ENCODE measurements around the gene TRAF3.

TRAF3 gene

DNA sequence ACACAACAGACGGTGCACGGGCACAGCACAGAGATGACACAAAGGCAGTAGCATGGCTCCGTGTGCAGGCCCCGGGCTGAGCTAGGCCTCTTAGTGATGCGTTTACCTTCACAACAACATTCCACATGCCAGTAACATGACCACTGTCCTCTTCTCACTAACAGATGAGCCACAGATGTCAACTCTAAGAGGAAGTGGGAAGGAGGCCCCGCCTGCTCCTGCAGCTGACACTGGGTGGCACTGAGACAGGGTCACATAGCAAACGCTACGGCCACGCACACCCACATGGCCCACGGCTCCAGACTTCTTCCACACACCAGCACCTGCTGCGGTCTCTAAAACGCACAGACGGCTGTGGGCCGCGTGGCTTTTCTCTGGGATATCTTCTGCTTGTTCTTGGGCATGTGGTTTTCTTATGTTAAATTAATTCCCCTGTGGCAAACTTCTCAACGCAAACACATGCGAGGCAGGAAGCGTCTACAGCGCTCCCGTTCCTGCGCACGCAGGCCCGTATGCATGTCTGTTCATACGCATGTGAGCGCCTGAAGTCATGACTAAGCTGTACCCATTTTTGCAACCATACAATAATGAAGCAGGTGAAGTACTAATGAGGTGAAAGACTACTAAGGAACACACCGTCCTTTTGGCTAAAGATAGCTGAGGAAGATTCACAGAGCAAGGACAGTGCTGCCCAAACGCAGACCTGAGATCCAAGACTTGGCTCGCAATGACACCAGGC lies 172.0 kb downstream of the TRAF3 start:
- no peak for DNase-seq (ENCODE audit: extremely low read depth in 1 of 2, low read depth in 1 of 2)

DNA sequence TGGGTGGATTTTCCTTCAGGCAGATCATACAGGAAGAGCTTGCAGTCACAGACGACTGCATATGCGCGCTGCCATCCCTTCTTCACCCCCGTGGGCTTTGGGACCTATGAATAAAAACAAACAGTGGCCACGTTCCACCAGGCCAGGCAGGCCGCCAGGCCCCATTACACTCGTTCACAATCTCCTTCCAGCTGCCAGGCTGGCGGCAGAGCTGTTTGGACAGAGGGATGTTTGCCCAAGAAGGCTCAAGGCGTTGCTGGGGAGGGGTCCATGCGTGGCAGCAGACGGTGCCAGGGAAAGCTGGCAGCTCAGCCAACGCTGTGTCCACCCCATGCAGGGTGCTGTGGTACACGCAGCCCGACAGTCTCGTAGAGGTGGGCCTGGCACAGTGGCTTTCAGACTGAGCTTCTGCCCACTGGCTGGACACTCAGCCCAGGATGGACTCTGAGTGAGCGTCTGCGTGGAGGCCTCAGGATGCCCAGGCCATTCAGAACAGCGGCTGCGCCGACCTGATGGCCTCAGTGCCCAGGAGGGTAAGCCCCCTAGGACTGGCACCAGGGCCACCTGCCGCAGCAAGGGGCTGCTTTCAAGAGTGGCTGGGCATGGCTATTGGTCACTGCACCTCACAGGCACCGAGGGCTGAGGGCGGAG lies 172.7 kb downstream of the TRAF3 start:
- no peak for DNase-seq (ENCODE audit: extremely low read depth in 1 of 2, low read depth in 1 of 2)

DNA sequence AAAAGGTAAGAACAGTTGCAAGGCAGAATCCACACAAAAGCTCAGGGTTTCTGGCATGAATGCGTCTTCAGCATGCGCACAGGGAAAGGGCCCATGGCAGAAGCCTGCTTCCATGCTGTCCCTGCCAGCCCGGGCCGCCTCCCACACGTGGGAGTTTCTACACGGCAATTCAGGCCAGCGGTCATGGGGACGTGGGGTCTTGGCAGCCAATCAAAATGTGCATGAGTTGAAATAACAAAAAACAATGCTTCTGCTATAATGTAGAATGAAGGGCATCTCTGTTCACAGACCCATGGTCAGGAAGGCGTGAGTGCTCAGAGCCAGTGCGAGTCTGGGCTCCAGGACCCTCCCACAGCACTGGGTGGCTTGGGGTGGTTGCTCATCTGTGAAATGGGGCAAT lies 173.8 kb downstream of the TRAF3 start:
- DNase-seq (ENCODE audit: extremely low read depth in 1 of 2, low read depth in 1 of 2): no peak

DNA sequence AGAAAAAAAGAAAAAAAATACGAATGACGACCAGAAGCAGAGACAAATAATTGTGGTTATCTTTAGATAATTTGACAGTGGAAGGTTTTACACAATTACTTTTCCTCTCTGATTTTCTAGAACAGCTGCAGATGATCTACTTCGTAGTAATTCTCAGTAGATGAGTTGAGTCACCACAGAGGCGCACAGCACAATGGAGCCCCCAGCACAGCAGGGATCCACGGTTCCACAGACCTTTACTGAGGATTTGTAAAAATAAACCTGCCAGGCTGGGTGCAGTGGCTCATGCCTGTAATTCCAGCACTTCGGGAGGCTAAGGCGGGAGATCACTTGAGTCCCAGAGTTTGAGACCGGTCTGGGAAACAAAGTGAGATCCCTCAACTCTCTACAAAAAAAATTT lies 174.6 kb downstream of the TRAF3 start:
- no peak for DNase-seq (ENCODE audit: extremely low read depth in 1 of 2, low read depth in 1 of 2)

DNA sequence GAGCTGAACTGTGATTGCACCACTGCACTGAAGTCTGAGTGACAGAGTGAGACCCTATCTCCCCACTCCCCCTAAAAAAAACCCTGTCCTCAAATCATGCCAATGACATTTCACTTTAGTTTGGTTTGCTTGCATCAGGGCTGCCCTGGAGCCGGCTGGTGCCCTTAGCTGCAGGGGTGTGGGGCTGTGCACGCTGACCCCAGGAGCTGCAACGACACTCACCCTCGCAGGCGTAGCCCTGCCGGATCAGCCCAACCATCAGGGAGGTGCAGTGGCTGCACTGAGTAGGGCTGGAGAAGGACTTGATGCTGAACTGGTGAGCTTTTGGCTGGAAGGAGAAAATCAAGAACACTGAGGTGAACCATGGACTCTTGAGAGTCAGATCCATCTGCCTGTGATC lies 175.0 kb downstream of the TRAF3 start:
- no peak for DNase-seq (ENCODE audit: extremely low read depth in 1 of 2, low read depth in 1 of 2)

DNA sequence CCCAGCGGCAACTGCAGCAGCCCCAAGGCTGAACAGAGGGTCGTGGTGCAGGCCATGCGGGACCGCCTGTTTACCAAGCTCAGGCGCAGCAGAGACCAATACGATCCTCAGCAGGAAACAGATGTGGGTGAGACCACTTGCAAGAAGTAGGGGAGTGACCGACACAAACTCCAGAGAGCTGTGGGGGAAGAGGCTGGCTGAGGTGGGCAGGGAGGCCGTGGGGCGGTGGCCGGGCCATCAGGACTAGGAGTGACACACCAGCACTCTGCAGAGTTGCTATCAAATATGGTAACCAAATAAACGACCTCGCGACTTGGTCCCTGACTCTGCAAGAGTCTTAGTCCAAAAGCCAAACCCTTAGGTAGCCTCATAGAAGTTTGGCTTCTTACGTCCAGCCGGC lies 175.9 kb downstream of the TRAF3 start:
- no peak for DNase-seq (ENCODE audit: extremely low read depth in 1 of 2, low read depth in 1 of 2)

DNA sequence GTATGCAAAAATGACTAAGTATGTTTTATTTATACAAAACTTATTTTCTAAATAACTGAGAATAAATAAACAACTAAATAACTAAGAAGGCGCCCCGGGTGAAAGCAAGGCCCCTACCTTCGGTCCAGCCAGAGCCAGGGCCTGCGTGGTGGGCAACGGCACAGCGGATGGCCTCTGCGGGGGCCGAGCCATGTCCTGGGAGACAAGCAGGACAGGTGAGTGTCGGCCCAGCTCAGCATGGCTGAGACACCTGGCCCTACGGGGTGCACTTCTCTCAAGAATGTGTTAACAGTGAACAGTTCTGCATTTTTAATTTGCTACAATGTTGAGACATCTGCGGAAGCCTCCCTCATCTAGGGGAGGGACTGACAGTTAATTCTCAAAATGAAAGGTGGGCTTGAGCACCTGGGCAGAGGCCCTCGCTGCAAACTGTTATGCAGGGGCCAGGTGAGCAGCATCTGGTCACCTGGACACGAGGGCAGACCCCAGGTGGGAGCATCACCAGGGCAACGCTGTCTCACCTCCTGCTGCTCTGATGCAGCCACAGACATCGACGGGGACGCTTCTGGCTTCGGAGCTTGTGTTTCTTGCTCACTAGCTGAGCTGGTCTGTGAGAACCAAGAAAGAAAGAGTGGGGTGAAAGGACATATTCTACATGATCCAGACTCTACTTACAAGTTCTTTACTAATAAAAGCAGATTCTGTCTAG lies 177.0 kb downstream of the TRAF3 start:
- DNase-seq (ENCODE audit: extremely low read depth in 1 of 2, low read depth in 1 of 2): no peak

DNA sequence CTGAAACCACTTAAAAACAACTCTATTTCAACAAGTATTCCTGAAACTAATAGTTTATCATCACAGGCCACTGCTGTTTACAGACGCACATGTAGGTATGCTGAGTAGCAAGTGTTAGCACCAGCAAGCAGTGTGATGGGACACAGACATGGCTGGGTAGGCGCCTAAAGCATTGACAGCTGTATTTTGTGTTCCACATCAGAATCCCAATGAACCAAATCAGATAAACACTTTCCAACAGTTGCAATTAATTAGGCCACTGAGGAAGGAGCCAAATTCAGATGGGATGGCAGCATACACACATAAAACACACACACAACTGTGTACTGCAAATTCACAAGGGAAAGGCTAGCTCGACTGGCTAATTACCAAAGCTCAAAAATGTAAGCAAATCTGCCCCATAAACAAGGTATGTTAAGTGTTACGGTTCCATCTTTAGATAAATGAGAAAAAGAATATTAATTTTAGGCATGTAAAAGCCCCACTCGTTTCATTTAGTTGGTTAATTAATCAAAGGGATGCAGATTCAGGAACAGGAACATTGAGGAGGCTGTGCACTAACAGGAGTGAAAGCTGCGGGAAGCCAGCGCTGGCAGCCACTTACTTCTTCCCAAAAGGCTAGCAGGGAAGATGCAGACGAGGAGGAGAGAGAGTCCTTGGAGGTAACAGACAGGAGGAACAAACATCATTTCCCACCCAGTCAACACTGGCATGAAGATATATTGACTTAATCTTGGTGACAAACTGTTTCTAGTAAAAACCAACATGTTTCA lies 178.6 kb downstream of the TRAF3 start:
- DNase-seq (ENCODE audit: extremely low read depth in 1 of 2, low read depth in 1 of 2): no peak

DNA sequence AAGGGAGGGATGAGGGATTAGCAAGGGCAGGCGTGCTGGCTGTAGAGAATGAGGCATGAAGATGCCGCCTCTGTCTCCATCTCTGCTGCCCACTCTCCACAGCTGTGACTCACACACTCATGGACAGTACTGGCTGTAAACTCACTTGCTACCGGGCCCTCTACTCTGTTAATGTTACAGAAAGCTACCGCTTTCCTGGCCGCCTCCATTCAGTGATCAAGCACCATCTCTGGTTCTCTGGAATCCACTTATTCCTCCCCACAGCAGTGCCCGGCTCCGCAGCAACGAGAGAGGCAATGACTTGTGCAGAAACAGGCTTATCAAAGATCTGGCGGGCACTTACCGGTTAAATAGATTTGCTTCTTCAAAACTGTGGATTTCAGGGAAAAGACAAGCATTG lies 180.0 kb downstream of the TRAF3 start:
- no peak for DNase-seq (ENCODE audit: extremely low read depth in 1 of 2, low read depth in 1 of 2)

DNA sequence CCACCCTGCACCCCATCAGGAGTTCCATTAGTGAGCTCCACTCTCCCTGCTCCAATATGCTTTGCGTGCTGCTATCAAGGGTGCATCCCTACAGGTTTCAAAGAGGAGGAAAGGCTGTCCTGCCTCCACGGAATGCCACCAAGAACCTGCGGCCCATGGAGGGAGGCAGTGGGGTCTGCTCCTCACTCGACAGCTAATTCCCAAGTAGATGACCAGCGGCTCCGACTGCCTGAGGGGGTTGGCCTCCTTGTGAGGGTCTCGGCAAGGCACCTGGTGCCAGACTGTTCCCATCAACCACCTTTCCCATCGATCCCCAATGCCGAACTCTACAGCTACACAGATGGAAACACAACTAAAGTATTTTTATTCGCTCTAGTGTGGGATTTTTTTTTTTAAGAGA lies 181.2 kb downstream of the TRAF3 start:
- no peak for DNase-seq (ENCODE audit: extremely low read depth in 1 of 2, low read depth in 1 of 2)

All from stimulated activated CD8-positive, alpha-beta memory T cell treated with anti-CD3 and anti-CD28 coated beads, Interleukin-7, amount 100 ng/mL, for 48 hours (primary cell).